Measurements from ENCODE around the gene TMPRSS13.

- TF ChIP-seq SUZ12 (IDR thresholded peaks at IDR 0.05; ENCODE audit: low read depth, low read length) (no peak), ATF3 (CRISPR knock-in tag; IDR thresholded peaks at IDR 0.05) (no peak), ZBTB7A (CRISPR knock-in tag; IDR thresholded peaks at IDR 0.05) (no peak), ZZZ3 (CRISPR knock-in tag; IDR thresholded peaks at IDR 0.05; ENCODE audit: borderline replicate concordance) (no peak), POLR2A (IDR thresholded peaks at IDR 0.05; ENCODE audit: insufficient read depth in 1 of 2, low read depth in 2 of 2, low read length in 2 of 2) (no peak), ZNF24 (IDR thresholded peaks at IDR 0.05) (no peak), BHLHE40 (IDR thresholded peaks at IDR 0.05; ENCODE audit: low read length) (no peak), RBAK (CRISPR knock-in tag; IDR thresholded peaks at IDR 0.05) (no peak), NCOR1 (IDR thresholded peaks at IDR 0.05; ENCODE audit: borderline replicate concordance, low read length) (no peak)
- TF ChIP-seq, protein P1, sequence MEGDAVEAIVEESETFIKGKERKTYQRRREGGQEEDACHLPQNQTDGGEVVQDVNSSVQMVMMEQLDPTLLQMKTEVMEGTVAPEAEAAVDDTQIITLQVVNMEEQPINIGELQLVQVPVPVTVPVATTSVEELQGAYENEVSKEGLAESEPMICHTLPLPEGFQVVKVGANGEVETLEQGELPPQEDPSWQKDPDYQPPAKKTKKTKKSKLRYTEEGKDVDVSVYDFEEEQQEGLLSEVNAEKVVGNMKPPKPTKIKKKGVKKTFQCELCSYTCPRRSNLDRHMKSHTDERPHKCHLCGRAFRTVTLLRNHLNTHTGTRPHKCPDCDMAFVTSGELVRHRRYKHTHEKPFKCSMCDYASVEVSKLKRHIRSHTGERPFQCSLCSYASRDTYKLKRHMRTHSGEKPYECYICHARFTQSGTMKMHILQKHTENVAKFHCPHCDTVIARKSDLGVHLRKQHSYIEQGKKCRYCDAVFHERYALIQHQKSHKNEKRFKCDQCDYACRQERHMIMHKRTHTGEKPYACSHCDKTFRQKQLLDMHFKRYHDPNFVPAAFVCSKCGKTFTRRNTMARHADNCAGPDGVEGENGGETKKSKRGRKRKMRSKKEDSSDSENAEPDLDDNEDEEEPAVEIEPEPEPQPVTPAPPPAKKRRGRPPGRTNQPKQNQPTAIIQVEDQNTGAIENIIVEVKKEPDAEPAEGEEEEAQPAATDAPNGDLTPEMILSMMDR (CRISPR knock-in tag; IDR thresholded peaks at IDR 0.05) = no peak
Observed at GRCh38 chr11:117869604-117870003, 59.6 kb downstream of the TMPRSS13 start.

Measured in HepG2 (cell line).